Calu3 (cell line): Measurements from ENCODE around the gene NFX1. TPM values are rescaled to one million over a fixed set of nuclear protein-coding genes. Genes with fewer than 3 reads are reported as not detected.
"Not testable (repeated sequence)": the region's sequence is repeated elsewhere in the genome, so short reads cannot be mapped to it uniquely, and the experiment has no call there.

Source experiments
- BruUV-seq: library from RNA; stranded (reverse); fragments of 400-500 nt; replicated peaks from 2 replicates; lab custom pipeline; 2021; lab: Mats Ljungman, UMichigan
- CTCF ChIA-PET: fragments of 300-600 bp; sonication (Branson Sonifier 250); formaldehyde crosslinking; loops from one replicate; lab custom pipeline; 2022; ENCODE audit warnings: antibody characterized with exemption; lab: Charles Lee
- DNase-seq: peaks from one replicate; pipeline ENCODE4 v3.0.0; 2022
- H3K27ac Mint-ChIP-seq: one replicate; pipeline ENCODE4 v1.8.0; 2022; ENCODE audit warnings: mixed read lengths; ENCODE audit not compliant: unreplicated experiment
- H3K27me3 Mint-ChIP-seq: one replicate; pipeline ENCODE4 v1.8.0; 2022; ENCODE audit warnings: mixed read lengths; ENCODE audit not compliant: unreplicated experiment
- H3K36me3 Mint-ChIP-seq: one replicate; pipeline ENCODE4 v1.8.0; 2022; ENCODE audit warnings: mild to moderate bottlenecking, moderate library complexity, mixed read lengths; ENCODE audit not compliant: insufficient read depth, unreplicated experiment
- H3K4me1 Mint-ChIP-seq: one replicate; pipeline ENCODE4 v1.8.0; 2022; ENCODE audit warnings: mild to moderate bottlenecking, low read depth, mixed read lengths; ENCODE audit not compliant: unreplicated experiment
- H3K4me3 Mint-ChIP-seq: one replicate; pipeline ENCODE4 v1.8.0; 2022; ENCODE audit warnings: mild to moderate bottlenecking, low read depth, moderate library complexity, mixed read lengths; ENCODE audit not compliant: unreplicated experiment
- H3K9me3 Mint-ChIP-seq: one replicate; pipeline ENCODE4 v1.8.0; 2022; ENCODE audit warnings: low read depth, mixed read lengths; ENCODE audit not compliant: unreplicated experiment
- CTCF ChIP-seq: fragments of 200-600 bp; IDR thresholded peaks from one replicate; pipeline ENCODE4 v1.8.0; 2022; ENCODE audit warnings: antibody characterized with exemption; ENCODE audit not compliant: unreplicated experiment
- intact Hi-C: fragments of 100-400 bp; cut with micrococcal nuclease; formaldehyde crosslinking; loops from one replicate; pipeline ENCODE4 v1.10.0; 2022; ENCODE audit not compliant: unreplicated experiment
- total RNA-seq: library from RNA; stranded (reverse); gene quantifications from 2 replicates; pipeline ENCODE4 v1.2.3, GENCODE V29; 2022

Gene NFX1
- total RNA-seq, 1 experiment from 2014 or later: 27.3 TPM

DNA sequence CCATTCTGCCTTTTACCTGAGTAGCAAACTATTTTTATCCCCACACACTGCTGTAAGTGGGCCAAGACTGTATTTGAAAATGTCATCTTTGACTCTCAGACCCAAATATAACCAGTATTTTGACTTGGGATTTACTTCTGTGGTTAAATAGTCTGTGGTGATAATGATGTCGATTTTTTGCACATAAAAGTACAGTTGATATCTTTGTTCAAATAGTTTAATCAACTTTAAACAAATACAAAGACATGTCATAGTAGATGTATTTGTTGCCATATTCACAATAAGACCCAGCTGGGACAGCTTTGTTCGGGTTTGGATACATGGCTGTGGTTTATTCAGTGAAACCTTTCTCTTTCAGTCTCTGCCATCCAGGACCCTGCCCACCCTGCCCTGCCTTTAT, 20.4 kb downstream of the NFX1 start:
- Mint-ChIP-seq H3K27ac (no peak overlapping the region), H3K27me3 (no peaks in the 10 kb centered on the region), H3K4me3 (no peak overlapping the region), H3K9me3 (no peaks in the 10 kb centered on the region), H3K36me3 (peaks cover 23% of the 10 kb centered on the region), H3K4me1 (no peaks in the 10 kb centered on the region)
- CTCF ChIA-PET: interaction anchor here (0.7 kb wide), 1 partner anchor 93 kb away, joined by 4 read pairs; no protein-coding TSS in a partner anchor
- intact Hi-C loops: no loop called here
- no TSS peak for BruUV-seq
- no peak for DNase-seq
- TF ChIP-seq CTCF: no peak

DNA sequence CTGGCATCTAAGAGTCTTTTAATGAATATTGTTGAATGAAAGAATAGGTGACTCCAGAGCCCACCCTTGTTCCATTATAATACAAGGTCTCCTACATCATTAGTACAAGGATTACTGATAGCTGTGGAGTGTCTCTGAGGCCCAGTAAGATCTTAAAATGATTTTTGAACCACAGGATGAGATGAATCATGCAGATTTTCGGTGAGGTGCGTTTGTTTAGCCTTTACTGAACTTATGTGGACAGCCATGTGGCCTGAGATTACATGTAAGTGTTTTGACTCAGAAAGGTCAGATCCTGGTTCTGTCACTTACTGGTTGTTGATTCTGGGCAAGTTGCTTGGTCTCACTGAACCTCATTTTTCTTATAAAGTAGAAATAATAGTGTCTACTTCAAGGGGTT, 21.6 kb downstream of the NFX1 start:
- Mint-ChIP-seq H3K36me3 (peaks cover 32% of the 10 kb centered on the region), H3K27me3 (no peaks in the 10 kb centered on the region), H3K4me3 (no peak overlapping the region), H3K27ac (no peak overlapping the region), H3K9me3 (no peaks in the 10 kb centered on the region), H3K4me1 (no peaks in the 10 kb centered on the region)
- BruUV-seq: no TSS peak
- CTCF ChIA-PET: no interaction called here
- intact Hi-C loops: no loop called here
- no peak for DNase-seq
- TF ChIP-seq CTCF: no peak

DNA sequence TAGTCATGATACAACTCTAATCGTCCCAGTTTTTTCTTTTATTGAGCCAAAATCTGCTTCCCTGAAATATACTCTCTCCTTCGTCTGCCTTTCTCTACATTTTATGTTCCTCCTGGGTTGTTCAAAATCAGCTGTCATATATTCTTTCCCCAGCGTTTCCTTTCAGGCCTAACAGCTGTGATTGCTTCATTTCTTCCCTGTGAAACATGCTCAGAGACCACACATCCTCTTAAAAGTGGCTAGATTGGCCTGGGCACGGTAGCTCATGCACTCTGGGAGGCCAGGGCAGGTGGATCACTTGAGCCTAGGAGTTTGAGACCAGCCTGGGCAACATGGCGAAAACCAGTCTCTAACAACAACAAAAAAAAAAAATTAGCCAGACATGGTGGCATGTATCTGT, 25.1 kb downstream of the NFX1 start:
- no peak overlapping the region for H3K4me3 Mint-ChIP-seq
- peak overlapping the region; percentile 7 for H3K27ac Mint-ChIP-seq
- CTCF ChIA-PET: no interaction called here
- H3K4me1 Mint-ChIP-seq: peaks cover 2% of the 10 kb centered on the region
- TF ChIP-seq CTCF: no peak
- H3K9me3 Mint-ChIP-seq: no peaks in the 10 kb centered on the region
- H3K36me3 Mint-ChIP-seq: peaks cover 60% of the 10 kb centered on the region
- H3K27me3 Mint-ChIP-seq: no peaks in the 10 kb centered on the region
- no peak for DNase-seq
- no TSS peak for BruUV-seq
- intact Hi-C loops: no loop called here

- CTCF ChIA-PET, H3K9me3 Mint-ChIP-seq, H3K27me3 Mint-ChIP-seq, DNase-seq, H3K27ac Mint-ChIP-seq, BruUV-seq, H3K4me3 Mint-ChIP-seq, intact Hi-C loops: not testable (repeated sequence)
- Mint-ChIP-seq H3K4me1 (peaks cover 11% of the 10 kb centered on the region), H3K36me3 (peaks cover 67% of the 10 kb centered on the region)
Observed at GRCh38 chr9:33317136-33317535, 26.8 kb downstream of the NFX1 start.

GRCh38 chr9:33318225-33318624, 27.9 kb downstream of the NFX1 start:
- Mint-ChIP-seq H3K27me3 (no peaks in the 10 kb centered on the region), H3K27ac (no peak overlapping the region), H3K9me3 (no peaks in the 10 kb centered on the region), H3K4me1 (peaks cover 11% of the 10 kb centered on the region), H3K4me3 (no peak overlapping the region), H3K36me3 (peaks cover 75% of the 10 kb centered on the region)
- CTCF ChIA-PET: no interaction called here
- intact Hi-C loops: no loop called here
- DNase-seq: no peak
- no peak for TF ChIP-seq CTCF
- BruUV-seq: no TSS peak
